ENCODE data around the gene CACNB2.

Gene CACNB2

DNA sequence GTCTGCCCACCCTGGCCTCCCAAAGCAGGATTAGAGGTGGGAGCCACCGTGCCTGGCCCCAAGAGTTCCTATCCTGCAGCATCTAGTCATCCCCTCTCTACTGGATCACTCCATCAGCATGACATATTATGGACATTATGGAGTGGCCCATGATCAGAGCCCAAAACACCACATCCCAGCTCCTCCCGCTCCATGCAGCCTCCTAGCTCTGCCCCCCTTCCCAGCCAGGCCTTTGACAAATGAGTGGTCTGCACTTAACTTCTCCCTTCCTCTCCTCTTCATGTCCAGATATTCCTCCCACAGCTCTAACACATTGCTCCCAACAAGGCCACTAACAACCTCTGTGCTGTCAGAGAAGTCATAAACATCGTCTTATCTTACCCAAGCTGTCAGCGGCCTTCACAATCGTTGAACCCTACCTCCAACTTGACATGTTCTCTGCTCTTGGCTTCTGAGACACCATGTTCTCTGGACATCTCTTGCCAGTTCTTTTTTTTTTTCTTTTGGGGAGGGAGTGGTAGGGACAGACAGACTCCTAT, 323.5 kb downstream of the CACNB2 start:
- TF ChIP-seq, protein P1, sequence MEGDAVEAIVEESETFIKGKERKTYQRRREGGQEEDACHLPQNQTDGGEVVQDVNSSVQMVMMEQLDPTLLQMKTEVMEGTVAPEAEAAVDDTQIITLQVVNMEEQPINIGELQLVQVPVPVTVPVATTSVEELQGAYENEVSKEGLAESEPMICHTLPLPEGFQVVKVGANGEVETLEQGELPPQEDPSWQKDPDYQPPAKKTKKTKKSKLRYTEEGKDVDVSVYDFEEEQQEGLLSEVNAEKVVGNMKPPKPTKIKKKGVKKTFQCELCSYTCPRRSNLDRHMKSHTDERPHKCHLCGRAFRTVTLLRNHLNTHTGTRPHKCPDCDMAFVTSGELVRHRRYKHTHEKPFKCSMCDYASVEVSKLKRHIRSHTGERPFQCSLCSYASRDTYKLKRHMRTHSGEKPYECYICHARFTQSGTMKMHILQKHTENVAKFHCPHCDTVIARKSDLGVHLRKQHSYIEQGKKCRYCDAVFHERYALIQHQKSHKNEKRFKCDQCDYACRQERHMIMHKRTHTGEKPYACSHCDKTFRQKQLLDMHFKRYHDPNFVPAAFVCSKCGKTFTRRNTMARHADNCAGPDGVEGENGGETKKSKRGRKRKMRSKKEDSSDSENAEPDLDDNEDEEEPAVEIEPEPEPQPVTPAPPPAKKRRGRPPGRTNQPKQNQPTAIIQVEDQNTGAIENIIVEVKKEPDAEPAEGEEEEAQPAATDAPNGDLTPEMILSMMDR (IDR thresholded peaks at IDR 0.05; ENCODE audit: extremely low read depth, insufficient read depth, missing control alignments): no peak

DNA sequence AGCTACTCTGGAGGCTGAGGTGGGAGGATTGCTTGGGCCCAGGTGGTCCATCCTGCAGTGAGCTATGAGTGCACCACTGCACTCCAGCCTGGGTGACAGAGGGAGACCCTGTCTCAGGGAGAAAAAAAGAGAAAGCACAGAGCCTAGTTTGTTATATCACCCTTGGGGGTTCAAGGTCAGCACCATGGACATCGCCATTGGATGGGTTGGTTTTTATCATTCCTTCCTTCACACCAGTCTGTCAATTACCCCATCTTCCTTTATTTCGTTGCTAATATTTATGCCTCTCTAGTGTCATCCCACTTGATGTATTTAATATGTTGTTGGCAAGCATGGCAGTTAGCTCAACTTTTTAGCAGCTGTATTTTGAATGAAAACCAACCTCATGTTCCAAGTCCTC, 328.9 kb downstream of the CACNB2 start:
- DNase-seq (ENCODE audit: low spot score): no peak
- in situ Hi-C loops (cut with MboI; ENCODE audit: low pct_unique_long_range_greater_than_20kb, low sequenced_read_pairs, unreplicated experiment): no loop called here
- TF ChIP-seq, protein P1 (IDR thresholded peaks at IDR 0.05; ENCODE audit: extremely low read depth, insufficient read depth, missing control alignments): no peak

More for the DNA sequence above, 323.5 kb downstream of the CACNB2 start:
- in situ Hi-C loops (cut with MboI; ENCODE audit: low pct_unique_long_range_greater_than_20kb, low sequenced_read_pairs, unreplicated experiment): no loop called here
- DNase-seq (ENCODE audit: low spot score): no peak

DNA sequence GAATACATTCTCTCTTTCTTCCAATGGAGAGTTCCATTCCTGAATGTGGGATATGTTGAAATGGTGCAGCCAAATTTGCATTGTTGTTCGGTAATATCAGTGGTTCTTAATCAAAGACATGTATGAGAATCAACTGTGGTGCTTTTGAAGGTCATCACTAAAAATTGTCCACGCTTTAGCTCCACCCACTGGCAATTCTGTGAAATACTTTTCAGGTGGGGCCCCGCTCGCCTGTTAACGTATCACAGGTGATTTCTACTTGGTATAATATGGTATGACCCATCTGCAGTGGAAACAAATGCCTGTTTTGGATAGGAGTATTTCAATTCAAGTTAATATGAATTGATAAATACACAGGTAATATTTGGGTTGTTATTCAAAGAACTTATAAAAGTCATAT, 332.8 kb downstream of the CACNB2 start:
- in situ Hi-C loops (cut with MboI; ENCODE audit: low pct_unique_long_range_greater_than_20kb, low sequenced_read_pairs, unreplicated experiment): no loop called here
- DNase-seq (ENCODE audit: low spot score): no peak
- TF ChIP-seq, protein P1 (IDR thresholded peaks at IDR 0.05; ENCODE audit: extremely low read depth, insufficient read depth, missing control alignments): peak; percentile 46

DNA sequence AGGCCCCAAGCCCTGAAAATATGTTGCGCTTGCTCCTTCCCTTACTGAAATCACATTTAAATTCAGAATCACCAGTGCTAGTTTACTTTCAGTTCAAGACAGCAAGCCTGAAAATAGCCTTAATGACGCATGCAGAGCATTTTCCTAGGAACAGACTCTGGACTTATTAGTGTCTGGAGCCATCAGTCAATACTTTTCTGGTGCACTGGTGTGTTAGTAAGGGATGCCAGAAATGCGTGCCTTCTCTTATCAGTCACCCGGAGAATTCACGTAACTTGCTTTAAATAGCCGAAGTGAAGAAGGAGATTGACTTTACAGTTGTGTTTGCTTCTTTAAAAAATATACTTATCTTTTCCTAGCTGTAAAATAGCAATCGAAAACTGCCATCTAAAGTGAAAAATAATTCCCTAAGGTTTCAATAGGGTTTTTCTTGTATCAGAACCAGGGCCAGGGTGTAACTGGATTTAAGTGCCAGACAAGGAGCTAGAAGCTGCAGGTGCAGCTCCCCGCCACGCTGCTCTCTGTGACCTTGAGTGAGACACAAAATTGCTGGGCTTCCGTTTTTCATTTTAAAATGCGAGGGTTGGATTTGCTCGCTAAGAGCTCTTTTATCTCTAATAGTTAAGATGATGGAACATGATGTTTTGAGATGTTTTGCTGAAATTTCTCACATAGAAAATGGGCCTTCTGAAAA, 333.3 kb downstream of the CACNB2 start:
- TF ChIP-seq, protein P1 (IDR thresholded peaks at IDR 0.05; ENCODE audit: extremely low read depth, insufficient read depth, missing control alignments): no peak
- DNase-seq (ENCODE audit: low spot score): no peak
- in situ Hi-C loops (cut with MboI; ENCODE audit: low pct_unique_long_range_greater_than_20kb, low sequenced_read_pairs, unreplicated experiment): no loop called here

DNA sequence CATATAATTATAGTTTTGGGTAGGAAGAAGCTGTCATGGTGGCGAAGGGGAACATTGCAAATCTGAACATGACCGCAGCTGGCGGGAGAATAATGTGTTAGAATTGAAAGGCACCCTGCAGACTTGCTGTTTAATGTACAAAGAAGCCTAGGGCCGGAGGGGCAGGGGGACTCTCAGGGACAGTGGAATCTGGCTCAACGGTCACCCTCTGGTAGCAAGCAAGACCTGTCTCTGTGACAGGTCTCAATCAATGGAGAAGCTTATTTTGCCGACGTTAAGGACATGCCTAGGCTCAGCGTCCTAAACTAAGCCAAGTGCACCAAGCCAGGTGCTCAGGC, 333.9 kb downstream of the CACNB2 start:
- in situ Hi-C loops (cut with MboI; ENCODE audit: low pct_unique_long_range_greater_than_20kb, low sequenced_read_pairs, unreplicated experiment): no loop called here
- TF ChIP-seq, protein P1 (IDR thresholded peaks at IDR 0.05; ENCODE audit: extremely low read depth, insufficient read depth, missing control alignments): no peak

DNA sequence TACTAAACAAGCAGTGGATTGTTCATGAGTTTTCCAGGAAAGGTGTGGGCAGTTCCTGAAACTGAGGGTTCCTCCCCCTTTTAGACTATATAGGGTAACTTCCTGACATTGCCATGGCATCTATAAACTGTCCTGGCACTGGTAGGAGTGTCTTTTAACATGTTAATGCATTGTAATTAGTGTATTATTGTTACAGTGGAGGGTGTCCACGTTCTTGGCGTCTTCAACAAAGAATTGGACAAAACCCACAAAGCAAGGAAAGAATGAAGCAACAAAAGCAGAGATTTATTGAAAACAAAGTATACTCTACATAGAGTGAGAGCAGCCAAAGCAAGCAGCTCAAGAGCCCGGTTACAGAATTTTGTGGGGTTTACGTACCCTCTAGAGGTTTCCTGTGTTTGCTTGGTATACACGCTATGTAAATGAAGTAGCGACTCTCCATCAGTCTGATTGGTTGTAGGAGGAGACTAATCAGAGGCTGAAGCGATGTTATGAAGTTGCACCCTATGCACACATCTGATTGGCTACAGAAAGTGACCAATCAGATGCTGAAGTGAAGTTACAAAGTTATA, 335.9 kb downstream of the CACNB2 start:
- in situ Hi-C loops (cut with MboI; ENCODE audit: low pct_unique_long_range_greater_than_20kb, low sequenced_read_pairs, unreplicated experiment): no loop called here
- DNase-seq (ENCODE audit: low spot score): no peak
- TF ChIP-seq, protein P1 (IDR thresholded peaks at IDR 0.05; ENCODE audit: extremely low read depth, insufficient read depth, missing control alignments): no peak

More for the DNA sequence above, 333.9 kb downstream of the CACNB2 start:
- DNase-seq (ENCODE audit: low spot score): no peak
